Trophoblast cell (in vitro differentiated cells and primary cell): Measurements from ENCODE around the gene MXRA7.
"Not testable (repeated sequence)": the region's sequence is repeated elsewhere in the genome, so short reads cannot be mapped to it uniquely, and the experiment has no call there.

Experiments used
- DNase-seq, 2 donors: peaks; one replicate each; pipeline ENCODE4 v3.0.0-alpha.2; 2016
- H2AFZ ChIP-seq: 2 replicates; pipeline ENCODE4 v1.6.1; 2013; ENCODE audit warnings: low read length, moderate library complexity, mild to moderate bottlenecking; ENCODE audit not compliant: insufficient read depth, poor library complexity
- H2AK5ac ChIP-seq: 2 replicates; pipeline ENCODE4 v1.6.1; 2013; ENCODE audit warnings: mild to moderate bottlenecking, low read length
- H2BK120ac ChIP-seq: 2 replicates; pipeline ENCODE4 v1.6.1; 2013; ENCODE audit warnings: low read length, mild to moderate bottlenecking, moderate library complexity; ENCODE audit not compliant: insufficient read depth, poor library complexity
- H2BK12ac ChIP-seq: 2 replicates; pipeline ENCODE4 v1.6.1; 2013; ENCODE audit warnings: mild to moderate bottlenecking, low read length, moderate library complexity
- H2BK5ac ChIP-seq: 2 replicates; pipeline ENCODE4 v1.6.1; 2013; ENCODE audit warnings: low read length, low read depth, moderate library complexity, mild to moderate bottlenecking; ENCODE audit not compliant: poor library complexity
- H3K14ac ChIP-seq: 2 replicates; pipeline ENCODE4 v1.6.1; 2013; ENCODE audit warnings: mild to moderate bottlenecking, low read length
- H3K18ac ChIP-seq: 2 replicates; pipeline ENCODE4 v1.6.1; 2013; ENCODE audit warnings: mild to moderate bottlenecking, low read length
- H3K23ac ChIP-seq: 2 replicates; pipeline ENCODE4 v1.6.1; 2013; ENCODE audit warnings: low read length
- H3K27ac ChIP-seq: 2 replicates; pipeline ENCODE4 v1.5.1; 2013; ENCODE audit warnings: low read depth, mild to moderate bottlenecking, inconsistent platforms, low read length, moderate library complexity
- H3K27me3 ChIP-seq: 2 replicates; pipeline ENCODE4 v1.6.1; 2013; ENCODE audit warnings: inconsistent platforms, mild to moderate bottlenecking, low read length, moderate library complexity; ENCODE audit not compliant: insufficient read depth
- H3K36me3 ChIP-seq, 2 experiments: 1 replicate in 1 of 2; 2 replicates in 1 of 2; pipeline ENCODE4 v1.6.1; 2013; ENCODE audit warnings: low read length in 2 of 2, mild to moderate bottlenecking in 2 of 2, moderate library complexity in 1 of 2; ENCODE audit not compliant: insufficient read depth in 2 of 2, control insufficient read depth in 1 of 2
- H3K4ac ChIP-seq: 2 replicates; pipeline ENCODE4 v1.6.1; 2013; ENCODE audit warnings: low read depth, mild to moderate bottlenecking, low read length, moderate library complexity
- H3K4me1 ChIP-seq, 2 experiments: 1 replicate in 1 of 2; 2 replicates in 1 of 2; pipeline ENCODE4 v1.6.1; 2013; ENCODE audit warnings: low read length in 2 of 2, mild to moderate bottlenecking in 2 of 2, moderate library complexity in 1 of 2; ENCODE audit not compliant: insufficient read depth in 2 of 2, control insufficient read depth in 1 of 2
- H3K4me2 ChIP-seq: 2 replicates; pipeline ENCODE4 v1.6.1; 2013; ENCODE audit warnings: inconsistent platforms, mild to moderate bottlenecking, low read length, moderate library complexity
- H3K4me3 ChIP-seq: 2 replicates; pipeline ENCODE4 v1.5.1; 2013; ENCODE audit warnings: mild to moderate bottlenecking, low read depth, low read length, inconsistent platforms
- H3K79me1 ChIP-seq: one replicate; pipeline ENCODE4 v1.6.1; 2013; ENCODE audit warnings: low read length
- H3K79me2 ChIP-seq: 2 replicates; pipeline ENCODE4 v1.6.1; 2013; ENCODE audit warnings: low read length, mild to moderate bottlenecking; ENCODE audit not compliant: control insufficient read depth, insufficient read depth, poor library complexity
- H3K9ac ChIP-seq: 2 replicates; pipeline ENCODE4 v1.6.1; 2013; ENCODE audit warnings: mild to moderate bottlenecking, low read length
- H3K9me3 ChIP-seq: 2 replicates; pipeline ENCODE4 v1.6.1; 2013; ENCODE audit warnings: low read depth, mild to moderate bottlenecking, control low read depth, inconsistent platforms, low read length; ENCODE audit not compliant: insufficient read depth
- H4K12ac ChIP-seq: 2 replicates; pipeline ENCODE4 v1.6.1; 2013; ENCODE audit warnings: low read depth, mild to moderate bottlenecking, low read length, moderate library complexity
- H4K8ac ChIP-seq: 2 replicates; pipeline ENCODE4 v1.6.1; 2013; ENCODE audit warnings: low read depth, mild to moderate bottlenecking, low read length, moderate library complexity
- H4K91ac ChIP-seq: one replicate; pipeline ENCODE4 v1.6.1; 2013; ENCODE audit warnings: low read depth, mild to moderate bottlenecking, low read length, moderate library complexity
- WGBS: extraction: QIAGEN DNeasy Blood & Tissue Kit; methylation state at CpG from one replicate; pipeline ENCODE4 v1.1.7; 2013; ENCODE audit warnings: missing lambda C conversion rate; ENCODE audit not compliant: insufficient read length, insufficient coverage; ENCODE audit errors: extremely low coverage; 5-methylcytosine and 5-hydroxymethylcytosine counted together

MXRA7 gene

DNA sequence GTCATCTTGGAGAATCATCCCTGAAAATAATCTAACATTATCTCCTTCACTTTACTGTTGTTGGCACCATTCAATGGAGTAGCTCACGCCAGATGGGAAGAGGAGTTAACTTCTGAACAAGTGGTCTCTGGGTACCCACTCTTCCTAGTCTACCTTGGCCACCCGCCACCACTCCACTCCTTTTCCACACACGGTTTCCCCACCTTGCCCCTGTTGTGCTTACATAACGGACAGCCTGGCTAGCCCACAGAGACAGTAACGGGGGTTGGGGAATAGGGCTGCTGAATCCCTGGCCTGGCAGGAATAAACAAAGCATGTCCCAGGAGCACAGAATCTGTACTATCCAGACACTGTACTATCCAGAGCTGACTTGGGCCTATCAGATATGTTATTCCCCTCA is 3.6 kb upstream of the MXRA7 start:
- Histone ChIP-seq H3K23ac (no peak overlapping the region), H3K4me3 (no peak overlapping the region), H3K18ac (no peak overlapping the region), H3K4me1 (peaks cover 12% of the 10 kb centered on the region in 2 experiments), H2AFZ (no peak overlapping the region), H2BK12ac (no peak overlapping the region), H2BK5ac (no peak overlapping the region), H3K27me3 (no peaks in the 10 kb centered on the region), H3K14ac (no peak overlapping the region), H3K9me3 (no peaks in the 10 kb centered on the region), H3K27ac (no peak overlapping the region), H3K79me1 (peaks cover 10% of the 10 kb centered on the region), H4K8ac (no peak overlapping the region), H3K9ac (no peak overlapping the region), H3K4me2 (no peak overlapping the region), H3K4ac (no peak overlapping the region), H3K79me2 (peaks cover 6% of the 10 kb centered on the region), H4K91ac (no peak overlapping the region), H2BK120ac (no peak overlapping the region), H3K36me3 (peaks cover 28 to 38% of the 10 kb centered on the region in 2 experiments), H2AK5ac (no peak overlapping the region), H4K12ac (no peak overlapping the region)
- no peak for DNase-seq
- WGBS: no CpG with 5 or more reads among the region's 5 CpGs

- Histone ChIP-seq H3K18ac (no peak overlapping the region), H3K36me3 (peaks cover 26 to 32% of the 10 kb centered on the region in 2 experiments), H3K4ac (no peak overlapping the region), H3K79me1 (peaks cover 10% of the 10 kb centered on the region), H4K8ac (no peak overlapping the region), H3K9me3 (no peaks in the 10 kb centered on the region), H2BK120ac (no peak overlapping the region), H2BK5ac (no peak overlapping the region), H3K27me3 (no peaks in the 10 kb centered on the region), H2AK5ac (no peak overlapping the region), H3K23ac (no peak overlapping the region), H3K4me1 (peaks cover 16% of the 10 kb centered on the region in 2 experiments), H3K4me3 (no peak overlapping the region), H4K12ac (no peak overlapping the region), H4K91ac (no peak overlapping the region), H3K79me2 (peaks cover 6% of the 10 kb centered on the region), H3K4me2 (no peak overlapping the region), H2BK12ac (no peak overlapping the region), H2AFZ (no peak overlapping the region), H3K14ac (no peak overlapping the region), H3K9ac (no peak overlapping the region), H3K27ac (no peak overlapping the region)
- DNase-seq: no peak
- no CpG with 5 or more reads among the region's 7 CpGs for WGBS
Measured at GRCh38 chr17:76713765-76714164, 3.0 kb upstream of the MXRA7 start.

DNA sequence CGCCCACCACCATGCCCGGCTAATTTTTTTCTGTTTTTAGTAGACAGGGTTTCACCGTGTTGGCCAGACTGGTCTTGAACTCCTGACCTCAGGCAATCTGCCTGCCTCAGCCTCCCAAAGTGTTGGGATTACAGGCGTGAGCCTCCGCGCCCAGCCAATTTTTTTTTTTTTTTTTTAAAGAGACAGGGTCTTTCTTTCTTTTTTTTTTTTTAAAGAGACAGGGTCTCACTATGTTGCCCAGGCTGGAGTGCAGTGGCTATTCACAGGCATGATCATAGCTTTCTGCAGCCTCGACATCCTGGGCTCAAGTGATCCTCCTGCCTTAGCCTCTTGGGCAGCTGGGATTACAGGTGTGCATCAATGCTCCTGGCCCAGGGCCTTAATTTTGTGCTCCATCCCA is 1.6 kb upstream of the MXRA7 start:
- peaks cover 18 to 26% of the 10 kb centered on the region in 2 experiments for H3K4me1 ChIP-seq

GRCh38 chr17:76709951-76710862 is 558 bp downstream of the MXRA7 start:
- not testable (repeated sequence) for H3K9me3 ChIP-seq, DNase-seq, H3K36me3 ChIP-seq, H3K27me3 ChIP-seq, H3K79me2 ChIP-seq, H2AK5ac ChIP-seq, H2AFZ ChIP-seq, H3K23ac ChIP-seq
- Histone ChIP-seq H3K18ac (peak overlapping the region; percentile 78), H3K27ac (peak overlapping the region; percentile 52), H3K79me1 (peaks cover 10% of the 10 kb centered on the region), H4K91ac (peak overlapping the region; percentile 75), H2BK12ac (peak overlapping the region; percentile 63), H3K4me3 (peak overlapping the region; percentile 77), H3K9ac (peak overlapping the region; percentile 59), H4K12ac (peak overlapping the region; percentile 46), H3K4ac (peak overlapping the region; percentile 24), H4K8ac (peak overlapping the region; percentile 70), H3K14ac (peak overlapping the region; percentile 10), H3K4me1 (peaks cover 18 to 26% of the 10 kb centered on the region in 2 experiments), H2BK120ac (peak overlapping the region; percentile 61), H3K4me2 (peak overlapping the region; percentile 63), H2BK5ac (peak overlapping the region; percentile 7)
- WGBS: no CpG with 5 or more reads among the region's 79 CpGs

More for the DNA sequence above, 1.6 kb upstream of the MXRA7 start:
- H3K27me3 ChIP-seq, H3K4me2 ChIP-seq, H3K79me2 ChIP-seq, H2BK120ac ChIP-seq, DNase-seq, H2AFZ ChIP-seq, H4K91ac ChIP-seq, H3K4ac ChIP-seq, H2BK5ac ChIP-seq, H3K18ac ChIP-seq, H4K8ac ChIP-seq, H3K9me3 ChIP-seq, H3K14ac ChIP-seq, H2AK5ac ChIP-seq, H3K9ac ChIP-seq, H3K4me3 ChIP-seq, H3K27ac ChIP-seq, H4K12ac ChIP-seq, H2BK12ac ChIP-seq, H3K23ac ChIP-seq: not testable (repeated sequence)
- H3K79me1 ChIP-seq: peaks cover 10% of the 10 kb centered on the region
- no CpG with 5 or more reads among the region's 7 CpGs for WGBS
- peaks cover 18 to 24% of the 10 kb centered on the region in 2 experiments for H3K36me3 ChIP-seq
